IPS-15b (cell line): ENCODE data around the gene CPO.
"Not testable (repeated sequence)": the region's sequence is repeated elsewhere in the genome, so short reads cannot be mapped to it uniquely, and the experiment has no call there.

Experiments
- H3K27me3 ChIP-seq: one replicate; pipeline ENCODE4 v1.6.1; 2013; ENCODE audit warnings: low read length; ENCODE audit not compliant: control insufficient read depth, insufficient read depth
- H3K36me3 ChIP-seq: one replicate; pipeline ENCODE4 v1.6.1; 2013; ENCODE audit warnings: low read length; ENCODE audit not compliant: control insufficient read depth, insufficient read depth
- H3K4me1 ChIP-seq: one replicate; pipeline ENCODE4 v1.6.1; 2013; ENCODE audit warnings: mild to moderate bottlenecking, low read length; ENCODE audit not compliant: control insufficient read depth, insufficient read depth
- H3K4me3 ChIP-seq: one replicate; pipeline ENCODE4 v1.5.1; 2013; ENCODE audit warnings: low read depth, low read length
- H3K9ac ChIP-seq: one replicate; pipeline ENCODE4 v1.6.1; 2013; ENCODE audit warnings: low read depth, mild to moderate bottlenecking, low read length
- H3K9me3 ChIP-seq: one replicate; pipeline ENCODE4 v1.6.1; 2013; ENCODE audit warnings: mild to moderate bottlenecking, low read length; ENCODE audit not compliant: control insufficient read depth, insufficient read depth

Gene CPO

GRCh38 chr2:206942592-206943478 lies 3.5 kb downstream of the CPO start:
- Histone ChIP-seq H3K4me3 (no peak overlapping the region), H3K9me3 (no peaks in the 10 kb centered on the region), H3K9ac (no peak overlapping the region)

GRCh38 chr2:206953404-206953803 lies 14.1 kb downstream of the CPO start:
- H3K4me1 ChIP-seq, H3K4me3 ChIP-seq, H3K9me3 ChIP-seq, H3K27me3 ChIP-seq, H3K36me3 ChIP-seq, H3K9ac ChIP-seq: not testable (repeated sequence)

More at GRCh38 chr2:206942592-206943478, 3.5 kb downstream of the CPO start:
- H3K27me3 ChIP-seq = no peaks in the 10 kb centered on the region
- H3K36me3 ChIP-seq = no peaks in the 10 kb centered on the region
- H3K4me1 ChIP-seq = peaks cover 5% of the 10 kb centered on the region

- Histone ChIP-seq H3K9ac (no peak overlapping the region), H3K27me3 (no peaks in the 10 kb centered on the region), H3K36me3 (no peaks in the 10 kb centered on the region), H3K9me3 (peaks cover 3% of the 10 kb centered on the region), H3K4me1 (no peaks in the 10 kb centered on the region), H3K4me3 (no peak overlapping the region)
These were observed 15.9 kb downstream of the CPO start for GRCh38 chr2:206955253-206955652.

GRCh38 chr2:206958261-206958660 lies 18.9 kb downstream of the CPO start:
- Histone ChIP-seq H3K27me3 (no peaks in the 10 kb centered on the region), H3K4me1 (no peaks in the 10 kb centered on the region), H3K9me3 (peaks cover 3% of the 10 kb centered on the region), H3K9ac (no peak overlapping the region), H3K36me3 (no peaks in the 10 kb centered on the region), H3K4me3 (no peak overlapping the region)

- Histone ChIP-seq H3K36me3 (no peaks in the 10 kb centered on the region), H3K9ac (no peak overlapping the region), H3K27me3 (no peaks in the 10 kb centered on the region), H3K9me3 (no peaks in the 10 kb centered on the region), H3K4me3 (no peak overlapping the region), H3K4me1 (no peaks in the 10 kb centered on the region)
These were observed 23.6 kb downstream of the CPO start for GRCh38 chr2:206962966-206963365.

GRCh38 chr2:206968134-206969086 lies 29.1 kb downstream of the CPO start:
- H3K4me1 ChIP-seq = peaks cover 8% of the 10 kb centered on the region
- H3K9ac ChIP-seq = no peak overlapping the region
- no peaks in the 10 kb centered on the region for H3K9me3 ChIP-seq
- no peaks in the 10 kb centered on the region for H3K27me3 ChIP-seq
- H3K36me3 ChIP-seq = no peaks in the 10 kb centered on the region
- H3K4me3 ChIP-seq = no peak overlapping the region

GRCh38 chr2:206969192-206969591 lies 29.9 kb downstream of the CPO start:
- H3K4me3 ChIP-seq = no peak overlapping the region
- no peaks in the 10 kb centered on the region for H3K36me3 ChIP-seq
- peaks cover 8% of the 10 kb centered on the region for H3K4me1 ChIP-seq
- no peaks in the 10 kb centered on the region for H3K27me3 ChIP-seq
- no peak overlapping the region for H3K9ac ChIP-seq
- H3K9me3 ChIP-seq = no peaks in the 10 kb centered on the region

- Histone ChIP-seq H3K9ac (no peak overlapping the region), H3K4me3 (no peak overlapping the region), H3K27me3 (no peaks in the 10 kb centered on the region), H3K4me1 (peaks cover 8% of the 10 kb centered on the region), H3K36me3 (no peaks in the 10 kb centered on the region), H3K9me3 (no peaks in the 10 kb centered on the region)
These were observed 31.5 kb downstream of the CPO start for GRCh38 chr2:206970589-206971360.

GRCh38 chr2:206971805-206972204 lies 32.5 kb downstream of the CPO start:
- no peak overlapping the region for H3K4me3 ChIP-seq
- H3K4me1 ChIP-seq = peaks cover 8% of the 10 kb centered on the region
- H3K9me3 ChIP-seq = no peaks in the 10 kb centered on the region
- no peaks in the 10 kb centered on the region for H3K36me3 ChIP-seq
- no peaks in the 10 kb centered on the region for H3K27me3 ChIP-seq
- no peak overlapping the region for H3K9ac ChIP-seq

- no peaks in the 10 kb centered on the region for H3K9me3 ChIP-seq
- no peaks in the 10 kb centered on the region for H3K27me3 ChIP-seq
- no peak overlapping the region for H3K4me3 ChIP-seq
- H3K36me3 ChIP-seq = no peaks in the 10 kb centered on the region
- peaks cover 8% of the 10 kb centered on the region for H3K4me1 ChIP-seq
- H3K9ac ChIP-seq = no peak overlapping the region
These were observed 35.2 kb downstream of the CPO start for GRCh38 chr2:206974551-206974950.

- H3K9ac ChIP-seq = no peak overlapping the region
These were observed 39.4 kb downstream of the CPO start for GRCh38 chr2:206978746-206979145.

More at GRCh38 chr2:206978746-206979145, 39.4 kb downstream of the CPO start:
- H3K4me1 ChIP-seq = peaks cover 15% of the 10 kb centered on the region
- no peak overlapping the region for H3K4me3 ChIP-seq
- H3K36me3 ChIP-seq = no peaks in the 10 kb centered on the region
- no peaks in the 10 kb centered on the region for H3K27me3 ChIP-seq
- no peaks in the 10 kb centered on the region for H3K9me3 ChIP-seq
